GM19455 (cell line): ENCODE data around the gene CEP250.
"Not testable (repeated sequence)": the region's sequence is repeated elsewhere in the genome, so short reads cannot be mapped to it uniquely, and the experiment has no call there.

Experiments used
- ATAC-seq: cut with Tn5 transposase; IDR thresholded peaks from one replicate; pipeline ENCODE4 v1.9.1; 2021; ENCODE audit not compliant: unreplicated experiment

The CEP250 gene

GRCh38 chr20:35454881-35455609 is at the start of gene CEP250:
Gene CEP250 (plus strand): TSS chr20:35455598. CDS start chr20:35462368, 6,770 bp downstream.
- ATAC-seq = peak; percentile 90

GRCh38 chr20:35405775-35406174 is 49.6 kb upstream of the CEP250 start:
- ATAC-seq = no peak

GRCh38 chr20:35408270-35408669 is 47.1 kb upstream of the CEP250 start:
- ATAC-seq = no peak

- ATAC-seq = no peak
These were observed 45.9 kb upstream of the CEP250 start for GRCh38 chr20:35409542-35409941.

- no peak for ATAC-seq
These were observed 44.8 kb upstream of the CEP250 start for GRCh38 chr20:35410613-35411012.

GRCh38 chr20:35421322-35421721 is 34.1 kb upstream of the CEP250 start:
- no peak for ATAC-seq

GRCh38 chr20:35431621-35432429 is 23.6 kb upstream of the CEP250 start:
- ATAC-seq = no peak

- no peak for ATAC-seq
These were observed 23.0 kb upstream of the CEP250 start for GRCh38 chr20:35432430-35432735.

GRCh38 chr20:35433337-35433736 is 22.1 kb upstream of the CEP250 start:
- ATAC-seq = no peak

- no peak for ATAC-seq
These were observed 21.1 kb upstream of the CEP250 start for GRCh38 chr20:35434085-35435005.

GRCh38 chr20:35436177-35436573 is 19.2 kb upstream of the CEP250 start:
- no peak for ATAC-seq

- no peak for ATAC-seq
These were observed 17.8 kb upstream of the CEP250 start for GRCh38 chr20:35437599-35437998.

- no peak for ATAC-seq
These were observed 12.4 kb upstream of the CEP250 start for GRCh38 chr20:35443003-35443402.

GRCh38 chr20:35444226-35444625 is 11.2 kb upstream of the CEP250 start:
- no peak for ATAC-seq

GRCh38 chr20:35446356-35447078 is 8.9 kb upstream of the CEP250 start:
- no peak for ATAC-seq

- no peak for ATAC-seq
These were observed 8.2 kb upstream of the CEP250 start for GRCh38 chr20:35447082-35447789.

GRCh38 chr20:35448788-35449373 is 6.5 kb upstream of the CEP250 start:
- no peak for ATAC-seq

- not testable (repeated sequence) for ATAC-seq
These were observed 5.5 kb upstream of the CEP250 start for GRCh38 chr20:35449855-35450254.

GRCh38 chr20:35451295-35451694 is 4.1 kb upstream of the CEP250 start:
- no peak for ATAC-seq

GRCh38 chr20:35453647-35454046 is 1.8 kb upstream of the CEP250 start:
- ATAC-seq = no peak
